NB4 (cell line): Measurements from ENCODE around the gene JAK1.

Experiments used
- MYC ChIP-seq: IDR thresholded peaks from 2 replicates; pipeline ENCODE4 v1.6.1; 2011; ENCODE audit warnings: low read depth, low read length
- POLR2A ChIP-seq: IDR thresholded peaks from 2 replicates; pipeline ENCODE4 v1.6.1; 2011; ENCODE audit warnings: mild to moderate bottlenecking; ENCODE audit not compliant: insufficient read length; ENCODE audit errors: extremely low read depth
- TF ChIP-seq, protein P1 (sequence below): IDR thresholded peaks from one replicate; pipeline ENCODE4 v1.5.1; 2012; ENCODE audit warnings: low read depth, low read length
- TF ChIP-seq, protein P2 (sequence below): IDR thresholded peaks from 2 replicates; pipeline ENCODE4 v1.6.1; 2011; ENCODE audit warnings: low read depth, low read length

DNA sequence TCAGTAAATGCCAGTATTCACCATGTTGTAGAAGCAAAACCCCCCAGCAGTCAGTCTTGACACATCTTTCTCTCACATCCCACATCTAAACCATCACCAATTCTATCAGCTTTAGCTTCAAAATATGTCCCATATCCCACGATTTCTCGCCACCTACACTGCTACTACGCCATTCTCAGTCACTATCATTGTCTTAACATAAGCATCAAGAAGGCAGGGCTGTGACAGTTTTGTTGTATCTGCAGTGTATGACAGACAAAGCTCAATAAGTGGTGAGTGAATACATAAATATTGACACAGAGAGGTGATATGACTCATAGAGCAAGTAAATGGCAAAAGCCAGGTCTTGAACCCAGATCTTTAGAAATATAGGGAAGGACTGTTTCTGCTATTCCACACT is 59.9 kb downstream of the JAK1 start:
- TF ChIP-seq, protein P1, sequence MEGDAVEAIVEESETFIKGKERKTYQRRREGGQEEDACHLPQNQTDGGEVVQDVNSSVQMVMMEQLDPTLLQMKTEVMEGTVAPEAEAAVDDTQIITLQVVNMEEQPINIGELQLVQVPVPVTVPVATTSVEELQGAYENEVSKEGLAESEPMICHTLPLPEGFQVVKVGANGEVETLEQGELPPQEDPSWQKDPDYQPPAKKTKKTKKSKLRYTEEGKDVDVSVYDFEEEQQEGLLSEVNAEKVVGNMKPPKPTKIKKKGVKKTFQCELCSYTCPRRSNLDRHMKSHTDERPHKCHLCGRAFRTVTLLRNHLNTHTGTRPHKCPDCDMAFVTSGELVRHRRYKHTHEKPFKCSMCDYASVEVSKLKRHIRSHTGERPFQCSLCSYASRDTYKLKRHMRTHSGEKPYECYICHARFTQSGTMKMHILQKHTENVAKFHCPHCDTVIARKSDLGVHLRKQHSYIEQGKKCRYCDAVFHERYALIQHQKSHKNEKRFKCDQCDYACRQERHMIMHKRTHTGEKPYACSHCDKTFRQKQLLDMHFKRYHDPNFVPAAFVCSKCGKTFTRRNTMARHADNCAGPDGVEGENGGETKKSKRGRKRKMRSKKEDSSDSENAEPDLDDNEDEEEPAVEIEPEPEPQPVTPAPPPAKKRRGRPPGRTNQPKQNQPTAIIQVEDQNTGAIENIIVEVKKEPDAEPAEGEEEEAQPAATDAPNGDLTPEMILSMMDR, result no peak
- no peak for TF ChIP-seq POLR2A
- TF ChIP-seq, protein P2, sequence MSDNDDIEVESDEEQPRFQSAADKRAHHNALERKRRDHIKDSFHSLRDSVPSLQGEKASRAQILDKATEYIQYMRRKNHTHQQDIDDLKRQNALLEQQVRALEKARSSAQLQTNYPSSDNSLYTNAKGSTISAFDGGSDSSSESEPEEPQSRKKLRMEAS, result no peak
- TF ChIP-seq MYC, result no peak
